ENCODE measurements around the gene GDF2.

The GDF2 gene

GRCh38 chr10:47349516-47349915, 27.3 kb downstream of the GDF2 start:
- no peaks in the 10 kb centered on the region for H3K27me3 ChIP-seq
- intact Hi-C loops (cut with DNase I; ENCODE audit: low total_unique reads), result no loop called here
- no peaks in the 10 kb centered on the region for H3K9me3 ChIP-seq
- H3K4me3 ChIP-seq, result no peak overlapping the region
- H3K27ac ChIP-seq, result no peak overlapping the region
- H3K36me3 ChIP-seq, result no peaks in the 10 kb centered on the region
- no peak for TF ChIP-seq CTCF (IDR thresholded peaks at IDR 0.05)
- no peaks in the 10 kb centered on the region for H3K4me1 ChIP-seq
- DNase-seq, result peak in 1 of 2 donors; percentile 32

GRCh38 chr10:47349941-47350371, 27.7 kb downstream of the GDF2 start:
- H3K4me3 ChIP-seq, result no peak overlapping the region
- H3K9me3 ChIP-seq, result no peaks in the 10 kb centered on the region
- H3K27me3 ChIP-seq, result no peaks in the 10 kb centered on the region
- no peaks in the 10 kb centered on the region for H3K36me3 ChIP-seq
- H3K4me1 ChIP-seq, result no peaks in the 10 kb centered on the region
- TF ChIP-seq CTCF (IDR thresholded peaks at IDR 0.05), result no peak
- intact Hi-C loops (cut with DNase I; ENCODE audit: low total_unique reads), result no loop called here
- no peak overlapping the region for H3K27ac ChIP-seq
- peak in 1 of 2 donors; percentile 51 for DNase-seq

- Histone ChIP-seq H3K27ac (no peak overlapping the region), H3K4me3 (no peak overlapping the region), H3K36me3 (no peaks in the 10 kb centered on the region), H3K27me3 (no peaks in the 10 kb centered on the region), H3K9me3 (no peaks in the 10 kb centered on the region), H3K4me1 (no peaks in the 10 kb centered on the region)
- TF ChIP-seq CTCF (IDR thresholded peaks at IDR 0.05), result no peak
- peak in 1 of 2 donors; percentile 55 for DNase-seq
- intact Hi-C loops (cut with DNase I; ENCODE audit: low total_unique reads), result no loop called here
These were observed 28.7 kb downstream of the GDF2 start for GRCh38 chr10:47350671-47351640.

GRCh38 chr10:47351899-47352815, 29.9 kb downstream of the GDF2 start:
- intact Hi-C loops (cut with DNase I; ENCODE audit: low total_unique reads), result no loop called here
- TF ChIP-seq CTCF (IDR thresholded peaks at IDR 0.05), result no peak
- Histone ChIP-seq H3K36me3 (no peaks in the 10 kb centered on the region), H3K9me3 (no peaks in the 10 kb centered on the region), H3K4me3 (no peak overlapping the region), H3K27me3 (no peaks in the 10 kb centered on the region), H3K27ac (no peak overlapping the region), H3K4me1 (no peaks in the 10 kb centered on the region)
- DNase-seq, result peak in 1 of 2 donors; percentile 53

GRCh38 chr10:47353351-47353750, 31.1 kb downstream of the GDF2 start:
- Histone ChIP-seq H3K4me1 (no peaks in the 10 kb centered on the region), H3K4me3 (no peak overlapping the region), H3K27ac (no peak overlapping the region), H3K9me3 (no peaks in the 10 kb centered on the region), H3K27me3 (no peaks in the 10 kb centered on the region), H3K36me3 (no peaks in the 10 kb centered on the region)
- no peak for TF ChIP-seq CTCF (IDR thresholded peaks at IDR 0.05)
- intact Hi-C loops (cut with DNase I; ENCODE audit: low total_unique reads), result no loop called here
- DNase-seq, result peak in 1 of 2 donors; percentile 21
